Measurements from ENCODE around the gene SHANK3.

DNA sequence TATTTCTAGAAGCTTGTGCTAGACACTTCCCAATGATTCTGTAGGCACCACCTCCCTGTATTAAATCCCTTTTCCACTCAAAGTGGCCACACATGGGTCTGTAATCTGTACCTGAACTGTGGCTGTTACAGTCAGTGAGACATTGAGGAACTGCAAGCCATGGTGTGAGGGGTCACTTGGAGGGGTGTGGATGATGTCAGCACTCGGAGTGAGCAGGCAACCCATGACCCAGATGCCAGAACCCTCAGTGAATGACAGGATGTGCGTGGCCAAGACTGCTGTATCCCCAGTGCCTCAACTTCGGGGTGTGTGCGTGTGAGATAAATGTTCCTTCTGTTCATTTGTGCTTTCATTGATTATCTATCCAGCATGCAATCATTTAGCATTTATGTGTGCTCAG is 14.7 kb upstream of the SHANK3 start:
- TF ChIP-seq, protein P1, sequence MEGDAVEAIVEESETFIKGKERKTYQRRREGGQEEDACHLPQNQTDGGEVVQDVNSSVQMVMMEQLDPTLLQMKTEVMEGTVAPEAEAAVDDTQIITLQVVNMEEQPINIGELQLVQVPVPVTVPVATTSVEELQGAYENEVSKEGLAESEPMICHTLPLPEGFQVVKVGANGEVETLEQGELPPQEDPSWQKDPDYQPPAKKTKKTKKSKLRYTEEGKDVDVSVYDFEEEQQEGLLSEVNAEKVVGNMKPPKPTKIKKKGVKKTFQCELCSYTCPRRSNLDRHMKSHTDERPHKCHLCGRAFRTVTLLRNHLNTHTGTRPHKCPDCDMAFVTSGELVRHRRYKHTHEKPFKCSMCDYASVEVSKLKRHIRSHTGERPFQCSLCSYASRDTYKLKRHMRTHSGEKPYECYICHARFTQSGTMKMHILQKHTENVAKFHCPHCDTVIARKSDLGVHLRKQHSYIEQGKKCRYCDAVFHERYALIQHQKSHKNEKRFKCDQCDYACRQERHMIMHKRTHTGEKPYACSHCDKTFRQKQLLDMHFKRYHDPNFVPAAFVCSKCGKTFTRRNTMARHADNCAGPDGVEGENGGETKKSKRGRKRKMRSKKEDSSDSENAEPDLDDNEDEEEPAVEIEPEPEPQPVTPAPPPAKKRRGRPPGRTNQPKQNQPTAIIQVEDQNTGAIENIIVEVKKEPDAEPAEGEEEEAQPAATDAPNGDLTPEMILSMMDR (IDR thresholded peaks at IDR 0.05), result no peak
- TF ChIP-seq EP300 (IDR thresholded peaks at IDR 0.05; ENCODE audit: low read depth) (no peak), POLR2AphosphoS5 (IDR thresholded peaks at IDR 0.05) (no peak), POLR2A (IDR thresholded peaks at IDR 0.05) (no peak)

Measured in transverse colon (tissue), 4 donors.